ENCODE results near the gene BCAS2. TPM values are rescaled to one million over a fixed set of nuclear protein-coding genes. Genes with fewer than 3 reads are reported as not detected.

Gene BCAS2
- total and polyA plus RNA-seq, 7 donors: 22.0 to 52.5 (median 30.5) TPM

DNA sequence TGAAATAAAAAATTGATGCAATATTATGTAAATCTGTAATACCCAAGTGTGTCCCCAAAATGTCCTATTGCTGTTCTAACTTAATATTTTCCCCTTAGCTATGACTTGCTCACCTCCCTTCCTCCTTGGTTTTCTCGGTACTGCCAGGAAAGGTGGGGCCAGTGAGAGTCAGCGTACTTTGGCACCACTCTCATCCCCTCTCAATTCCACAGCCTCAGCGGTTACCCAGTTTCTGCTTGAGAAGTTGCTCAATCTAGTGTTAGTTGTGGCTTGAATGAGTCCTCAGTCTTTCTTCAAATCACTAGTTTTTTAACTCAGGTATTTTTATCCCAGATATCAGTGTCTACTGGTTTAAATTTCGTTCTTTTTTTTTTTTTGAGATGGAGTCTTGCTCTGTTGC is 32.3 kb downstream of the BCAS2 start:
- Histone ChIP-seq H3K27me3 (ENCODE audit: insufficient read depth in 3 of 3, low read length in 2 of 3) (no peaks in the 10 kb centered on the region), H3K4me3 (no peak overlapping the region), H3K36me3 (ENCODE audit: insufficient read depth in 1 of 2, low read depth in 1 of 2) (peaks cover 0 to 16% of the 10 kb centered on the region in 2 donors), H3K27ac (no peak overlapping the region), H3K9me3 (no peaks in the 10 kb centered on the region), H3K4me1 (no peaks in the 10 kb centered on the region)
- 53 to 71% (median 54%) methylated on average over 4 of the region's 4 CpGs for WGBS, 3 donors
- no peak for ATAC-seq
- intact Hi-C loops (cut with DNase I): no loop called here
- DNase-seq: no peak
- TF ChIP-seq, protein P1, sequence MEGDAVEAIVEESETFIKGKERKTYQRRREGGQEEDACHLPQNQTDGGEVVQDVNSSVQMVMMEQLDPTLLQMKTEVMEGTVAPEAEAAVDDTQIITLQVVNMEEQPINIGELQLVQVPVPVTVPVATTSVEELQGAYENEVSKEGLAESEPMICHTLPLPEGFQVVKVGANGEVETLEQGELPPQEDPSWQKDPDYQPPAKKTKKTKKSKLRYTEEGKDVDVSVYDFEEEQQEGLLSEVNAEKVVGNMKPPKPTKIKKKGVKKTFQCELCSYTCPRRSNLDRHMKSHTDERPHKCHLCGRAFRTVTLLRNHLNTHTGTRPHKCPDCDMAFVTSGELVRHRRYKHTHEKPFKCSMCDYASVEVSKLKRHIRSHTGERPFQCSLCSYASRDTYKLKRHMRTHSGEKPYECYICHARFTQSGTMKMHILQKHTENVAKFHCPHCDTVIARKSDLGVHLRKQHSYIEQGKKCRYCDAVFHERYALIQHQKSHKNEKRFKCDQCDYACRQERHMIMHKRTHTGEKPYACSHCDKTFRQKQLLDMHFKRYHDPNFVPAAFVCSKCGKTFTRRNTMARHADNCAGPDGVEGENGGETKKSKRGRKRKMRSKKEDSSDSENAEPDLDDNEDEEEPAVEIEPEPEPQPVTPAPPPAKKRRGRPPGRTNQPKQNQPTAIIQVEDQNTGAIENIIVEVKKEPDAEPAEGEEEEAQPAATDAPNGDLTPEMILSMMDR (IDR thresholded peaks at IDR 0.05): no peak

GRCh38 chr1:114547076-114547475 is 34.3 kb downstream of the BCAS2 start:
- DNase-seq (no peak), ATAC-seq (no peak)
- Histone ChIP-seq H3K9me3 (no peaks in the 10 kb centered on the region), H3K27me3 (ENCODE audit: insufficient read depth in 3 of 3, low read length in 2 of 3) (no peaks in the 10 kb centered on the region), H3K4me1 (no peaks in the 10 kb centered on the region), H3K4me3 (no peak overlapping the region), H3K36me3 (ENCODE audit: insufficient read depth in 1 of 2, low read depth in 1 of 2) (peaks cover 0 to 21% of the 10 kb centered on the region in 2 donors), H3K27ac (no peak overlapping the region)
- 78 to 89% (median 85%) methylated on average over 1 of the region's 1 CpG for WGBS, 3 donors
- intact Hi-C loops (cut with DNase I): no loop called here
- TF ChIP-seq, protein P1 (IDR thresholded peaks at IDR 0.05): no peak

DNA sequence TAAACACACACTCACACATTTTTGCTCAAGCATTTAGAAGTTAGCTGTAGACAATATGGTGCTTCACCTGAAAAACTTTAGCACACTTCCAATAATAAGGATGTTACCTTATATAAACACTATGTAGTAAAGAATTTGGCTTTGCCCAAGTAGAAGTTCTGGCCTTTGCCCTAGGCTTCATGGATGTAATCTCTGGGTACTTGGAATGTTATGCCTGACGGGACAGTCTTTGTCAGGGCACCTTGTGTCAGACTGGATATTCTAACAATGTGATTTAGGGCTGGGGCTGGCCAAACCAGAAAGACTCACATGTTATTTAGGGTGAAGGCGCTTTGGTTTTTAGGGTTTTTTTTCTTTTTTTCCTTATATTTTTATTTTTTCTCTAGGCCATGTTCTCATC is 35.6 kb downstream of the BCAS2 start:
- intact Hi-C loops (cut with DNase I): no loop called here
- Histone ChIP-seq H3K9me3 (no peaks in the 10 kb centered on the region), H3K27ac (no peak overlapping the region), H3K27me3 (ENCODE audit: insufficient read depth in 3 of 3, low read length in 2 of 3) (no peaks in the 10 kb centered on the region), H3K4me3 (no peak overlapping the region), H3K4me1 (no peaks in the 10 kb centered on the region), H3K36me3 (ENCODE audit: insufficient read depth in 1 of 2, low read depth in 1 of 2) (peaks cover 0 to 21% of the 10 kb centered on the region in 2 donors)
- ATAC-seq (no peak), DNase-seq (no peak)
- TF ChIP-seq, protein P1 (IDR thresholded peaks at IDR 0.05): no peak
- whole genome bisulfite sequencing, 3 donors: 82 to 88% (median 83%) methylated on average over 2 of the region's 2 CpGs

DNA sequence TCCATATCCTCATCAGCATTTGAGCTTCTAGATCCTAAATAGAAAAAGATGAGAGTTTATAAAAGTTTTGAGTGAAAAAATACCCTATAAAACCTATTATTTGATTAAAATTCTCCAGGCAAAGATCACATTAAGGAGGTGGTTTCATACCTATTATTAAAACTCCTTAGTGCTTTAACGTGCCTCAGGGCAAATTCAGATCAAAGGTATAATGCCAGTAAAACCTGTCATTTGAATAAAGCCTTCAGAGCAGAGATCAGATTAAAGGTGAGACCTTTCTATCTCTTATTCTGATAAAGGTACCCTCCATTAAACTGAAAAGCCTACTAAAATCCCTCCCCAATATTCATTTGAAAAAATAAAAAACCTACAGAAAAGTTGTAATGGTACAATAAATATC is 36.1 kb downstream of the BCAS2 start:
- Histone ChIP-seq H3K9me3 (no peaks in the 10 kb centered on the region), H3K27me3 (ENCODE audit: insufficient read depth in 3 of 3, low read length in 2 of 3) (no peaks in the 10 kb centered on the region), H3K27ac (no peak overlapping the region), H3K36me3 (ENCODE audit: insufficient read depth in 1 of 2, low read depth in 1 of 2) (peaks cover 0 to 21% of the 10 kb centered on the region in 2 donors), H3K4me3 (no peak overlapping the region), H3K4me1 (no peaks in the 10 kb centered on the region)
- TF ChIP-seq, protein P1 (IDR thresholded peaks at IDR 0.05): no peak
- DNase-seq (no peak), ATAC-seq (no peak)
- intact Hi-C loops (cut with DNase I): no loop called here
- WGBS, 3 donors: 63 to 74% (median 65%) methylated on average over 1 of the region's 1 CpG

DNA sequence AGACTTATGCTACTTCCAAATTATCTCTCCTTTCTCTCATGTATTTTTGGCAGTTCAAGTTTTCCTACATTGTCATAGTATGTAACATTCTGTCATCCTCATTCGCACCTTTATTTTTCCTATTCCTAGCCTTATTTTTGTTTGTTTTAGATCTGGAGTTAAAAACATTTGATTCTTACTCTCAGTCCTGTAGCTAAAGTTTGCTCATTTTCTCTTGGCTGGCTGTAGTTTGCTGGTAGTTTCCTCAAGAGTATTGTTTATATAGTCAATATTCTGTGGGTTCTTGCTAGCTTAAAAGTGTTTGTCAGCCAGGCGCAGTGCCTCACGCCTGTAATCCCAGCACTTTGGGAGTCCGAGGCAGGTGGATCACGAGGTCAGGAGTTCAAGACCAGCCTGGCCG is 40.6 kb downstream of the BCAS2 start:
- TF ChIP-seq, protein P1 (IDR thresholded peaks at IDR 0.05): no peak
- 65 to 84% (median 78%) methylated on average over 6 of the region's 6 CpGs for WGBS, 3 donors

More for the DNA sequence above, 40.6 kb downstream of the BCAS2 start:
- H3K9me3 ChIP-seq: no peaks in the 10 kb centered on the region
- H3K27me3 ChIP-seq (ENCODE audit: insufficient read depth in 3 of 3, low read length in 2 of 3): no peaks in the 10 kb centered on the region
- no peak overlapping the region for H3K4me3 ChIP-seq
- H3K27ac ChIP-seq: no peak overlapping the region
- intact Hi-C loops (cut with DNase I): no loop called here
- no peaks in the 10 kb centered on the region for H3K4me1 ChIP-seq
- ATAC-seq: no peak
- H3K36me3 ChIP-seq (ENCODE audit: insufficient read depth in 1 of 2, low read depth in 1 of 2): peaks cover 0 to 30% of the 10 kb centered on the region in 2 donors
- DNase-seq: no peak

All from psoas muscle (tissue), 8 donors.